Duodenal mucosa (tissue), 2 donors: ENCODE measurements around the gene PZP.
"Not testable (repeated sequence)": the region's sequence is repeated elsewhere in the genome, so short reads cannot be mapped to it uniquely, and the experiment has no call there.

Source experiments
- H3K27ac ChIP-seq: one replicate; pipeline ENCODE4 v1.7.0; 2013; ENCODE audit warnings: low read depth, low read length
- H3K27me3 ChIP-seq, 2 donors: one replicate each; pipeline ENCODE4 v1.7.0; 2013; ENCODE audit warnings: low read length in 2 of 2, control low read depth in 1 of 2; ENCODE audit not compliant: insufficient read depth in 2 of 2, control insufficient read depth in 1 of 2
- H3K36me3 ChIP-seq, 2 donors: one replicate each; pipeline ENCODE4 v1.7.0; 2013; ENCODE audit warnings: low read length in 2 of 2, control low read depth in 1 of 2; ENCODE audit not compliant: insufficient read depth in 2 of 2, control insufficient read depth in 1 of 2
- H3K4me1 ChIP-seq, 2 donors: one replicate each; pipeline ENCODE4 v1.7.0; 2013; ENCODE audit warnings: low read length in 2 of 2, control low read depth in 1 of 2; ENCODE audit not compliant: insufficient read depth in 2 of 2, control insufficient read depth in 1 of 2
- H3K4me3 ChIP-seq, 2 donors: one replicate each; pipeline ENCODE4 v1.7.0; 2013; ENCODE audit warnings: low read length in 2 of 2, low read depth in 1 of 2
- H3K9ac ChIP-seq, 2 donors: one replicate each; pipeline ENCODE4 v1.7.0; 2013; ENCODE audit warnings: low read length in 2 of 2, low read depth in 1 of 2
- H3K9me3 ChIP-seq, 2 donors: one replicate each; pipeline ENCODE4 v1.7.0; 2013; ENCODE audit warnings: low read length in 2 of 2, control low read depth in 1 of 2; ENCODE audit not compliant: control insufficient read depth in 1 of 2

PZP gene

GRCh38 chr12:9241301-9241700, 33.1 kb upstream of the PZP start:
- Histone ChIP-seq H3K4me3 (no peak overlapping the region), H3K9ac (no peak overlapping the region), H3K9me3 (no peaks in the 10 kb centered on the region), H3K27me3 (peaks cover 3 to 9% of the 10 kb centered on the region in 2 donors), H3K4me1 (no peaks in the 10 kb centered on the region), H3K27ac (no peak overlapping the region), H3K36me3 (no peaks in the 10 kb centered on the region)

DNA sequence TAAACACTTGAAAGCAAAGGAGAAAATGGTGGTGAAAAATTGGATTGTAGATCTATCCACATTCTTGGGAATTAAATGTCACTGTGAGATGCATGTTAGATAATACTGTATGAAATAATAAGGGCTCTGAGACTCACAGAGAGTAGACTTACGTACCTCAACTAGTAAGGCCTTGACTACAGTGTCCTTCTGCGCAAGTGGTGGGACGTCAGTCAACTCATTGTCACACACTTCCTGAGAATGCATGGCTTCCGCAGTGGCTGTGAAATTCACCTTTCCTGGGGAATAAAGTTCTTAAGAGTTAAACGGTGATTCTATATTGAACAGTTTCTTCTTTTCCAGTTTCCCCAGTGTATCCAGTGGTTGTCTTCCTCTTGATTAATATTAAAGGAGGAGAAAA, 32.6 kb upstream of the PZP start:
- H3K27me3 ChIP-seq = peaks cover 3 to 9% of the 10 kb centered on the region in 2 donors
- no peak overlapping the region for H3K9ac ChIP-seq
- H3K9me3 ChIP-seq = no peaks in the 10 kb centered on the region
- H3K4me1 ChIP-seq = no peaks in the 10 kb centered on the region
- H3K27ac ChIP-seq = no peak overlapping the region
- no peaks in the 10 kb centered on the region for H3K36me3 ChIP-seq
- H3K4me3 ChIP-seq = peak overlapping the region in 1 of 2 donors; percentile 56

GRCh38 chr12:9240004-9240635, 31.9 kb upstream of the PZP start:
- not testable (repeated sequence) for H3K9ac ChIP-seq, H3K4me1 ChIP-seq, H3K36me3 ChIP-seq, H3K27ac ChIP-seq, H3K27me3 ChIP-seq, H3K9me3 ChIP-seq
- H3K4me3 ChIP-seq = peak overlapping the region; percentile 56 to 61

GRCh38 chr12:9237286-9237685, 29.1 kb upstream of the PZP start:
- no peak overlapping the region for H3K9ac ChIP-seq
- H3K27me3 ChIP-seq = peaks cover 3 to 9% of the 10 kb centered on the region in 2 donors
- H3K4me3 ChIP-seq = no peak overlapping the region
- no peaks in the 10 kb centered on the region for H3K4me1 ChIP-seq
- no peaks in the 10 kb centered on the region for H3K9me3 ChIP-seq
- H3K36me3 ChIP-seq = no peaks in the 10 kb centered on the region
- no peak overlapping the region for H3K27ac ChIP-seq

DNA sequence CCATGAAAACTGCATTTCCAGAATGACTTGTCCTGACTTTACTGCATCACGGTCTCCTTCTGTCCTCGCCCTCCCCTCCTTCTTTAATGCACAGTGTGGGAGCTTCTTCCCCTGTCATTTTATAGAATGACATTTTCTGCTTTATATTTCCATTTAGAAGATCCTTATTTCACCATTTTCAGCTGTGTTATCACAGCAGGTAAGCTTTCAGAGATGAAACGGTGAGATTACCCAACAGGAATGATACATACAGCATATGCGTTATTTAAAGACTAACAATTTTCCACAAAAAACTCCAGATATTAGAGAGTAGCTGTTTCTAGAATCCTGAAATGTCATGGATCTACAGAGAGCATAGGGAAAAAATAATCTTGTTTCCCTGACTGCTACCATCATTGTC, 27.3 kb upstream of the PZP start:
- peaks cover 0 to 2% of the 10 kb centered on the region in 2 donors for H3K27me3 ChIP-seq
- H3K4me3 ChIP-seq = no peak overlapping the region
- H3K4me1 ChIP-seq = no peaks in the 10 kb centered on the region

DNA sequence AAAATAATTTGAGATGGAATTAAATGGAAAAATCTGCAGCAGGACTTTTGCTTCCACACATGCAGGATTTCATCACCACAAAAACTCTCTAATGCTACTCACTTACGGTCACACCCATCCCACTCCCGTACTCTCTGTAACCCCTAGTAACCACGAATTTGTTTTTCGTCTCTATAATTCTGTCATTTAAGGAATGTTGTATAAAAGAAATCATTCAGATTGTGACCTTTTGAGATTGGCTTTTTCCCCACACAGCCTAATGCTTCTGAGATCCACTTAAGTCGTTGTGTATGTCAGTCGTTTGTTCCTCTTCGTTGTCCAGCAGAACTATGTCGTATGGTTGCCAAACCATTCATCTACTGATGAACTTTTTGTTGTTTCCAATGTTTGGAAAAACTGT, 19.8 kb upstream of the PZP start:
- Histone ChIP-seq H3K4me3 (no peak overlapping the region), H3K9ac (no peak overlapping the region), H3K36me3 (no peaks in the 10 kb centered on the region), H3K27ac (no peak overlapping the region), H3K27me3 (no peaks in the 10 kb centered on the region), H3K4me1 (no peaks in the 10 kb centered on the region), H3K9me3 (no peaks in the 10 kb centered on the region)

More for the DNA sequence above, 27.3 kb upstream of the PZP start:
- Histone ChIP-seq H3K9ac (no peak overlapping the region), H3K9me3 (no peaks in the 10 kb centered on the region), H3K36me3 (no peaks in the 10 kb centered on the region), H3K27ac (no peak overlapping the region)

GRCh38 chr12:9223830-9224229, 15.6 kb upstream of the PZP start:
- Histone ChIP-seq H3K9me3 (no peaks in the 10 kb centered on the region), H3K9ac (no peak overlapping the region), H3K4me1 (no peaks in the 10 kb centered on the region)

DNA sequence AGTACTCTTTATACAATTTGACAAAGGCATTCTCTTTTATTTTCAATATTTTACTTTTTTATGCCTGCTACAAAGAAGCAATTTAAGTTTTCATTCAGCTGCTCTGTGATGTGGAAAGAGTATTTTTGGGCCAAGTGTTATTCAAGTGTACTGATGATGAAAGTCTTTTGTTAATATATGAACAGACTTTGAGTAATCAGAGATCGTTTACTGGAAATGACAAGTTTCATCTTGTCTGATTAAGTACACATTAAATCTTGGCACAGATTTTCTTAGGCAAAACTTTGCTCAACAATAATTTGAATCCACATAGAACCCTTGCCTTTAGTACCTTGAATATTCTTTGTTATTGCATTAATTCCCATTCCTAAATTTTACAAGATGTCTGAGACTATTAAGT, 13.3 kb upstream of the PZP start:
- Histone ChIP-seq H3K27me3 (no peaks in the 10 kb centered on the region), H3K36me3 (no peaks in the 10 kb centered on the region), H3K4me1 (no peaks in the 10 kb centered on the region), H3K27ac (no peak overlapping the region), H3K4me3 (no peak overlapping the region), H3K9me3 (no peaks in the 10 kb centered on the region), H3K9ac (no peak overlapping the region)

More at GRCh38 chr12:9223830-9224229, 15.6 kb upstream of the PZP start:
- Histone ChIP-seq H3K27me3 (no peaks in the 10 kb centered on the region), H3K4me3 (no peak overlapping the region), H3K36me3 (no peaks in the 10 kb centered on the region), H3K27ac (no peak overlapping the region)

DNA sequence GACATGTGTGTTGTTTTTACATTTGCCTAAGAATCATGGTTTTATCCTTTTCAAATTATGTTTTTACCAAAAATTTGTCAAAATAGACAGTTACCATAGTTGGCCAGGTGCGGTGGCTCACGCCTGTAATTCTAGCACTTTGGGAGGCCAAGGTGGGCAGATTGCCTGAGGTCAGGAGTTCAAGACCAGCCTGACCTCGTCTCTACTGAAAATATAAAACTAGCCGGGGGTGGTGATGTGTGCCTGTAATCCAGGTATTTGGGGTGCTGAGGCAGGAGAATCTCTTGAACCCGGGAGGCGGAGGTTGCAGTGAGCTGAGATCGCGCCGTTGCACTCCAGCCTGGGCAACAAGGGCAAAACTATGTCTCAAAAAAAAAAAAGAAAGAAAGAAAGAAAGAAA, 12.8 kb upstream of the PZP start:
- not testable (repeated sequence) for H3K9ac ChIP-seq, H3K4me1 ChIP-seq, H3K4me3 ChIP-seq, H3K27ac ChIP-seq, H3K27me3 ChIP-seq, H3K9me3 ChIP-seq, H3K36me3 ChIP-seq

DNA sequence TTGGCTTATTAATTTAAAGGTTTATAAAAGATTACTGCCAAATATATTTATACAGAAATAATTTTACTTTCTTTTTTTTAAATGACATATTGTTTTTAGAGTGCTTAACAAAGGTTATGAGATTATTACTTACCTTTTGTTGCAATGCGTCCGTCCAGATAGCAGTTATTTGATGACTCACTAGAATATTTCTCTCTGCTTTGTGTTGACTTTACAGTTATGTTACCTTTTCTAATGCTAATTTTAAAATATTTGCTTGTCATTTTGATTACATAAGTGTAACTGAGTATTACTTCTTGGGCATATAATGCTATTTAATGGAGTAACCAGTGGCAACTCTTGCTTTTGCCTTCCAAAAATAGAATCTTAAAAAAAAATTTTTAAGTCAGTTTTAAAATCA, 6.3 kb upstream of the PZP start:
- H3K4me3 ChIP-seq = no peak overlapping the region
- H3K27ac ChIP-seq = no peak overlapping the region
- no peaks in the 10 kb centered on the region for H3K9me3 ChIP-seq
- no peaks in the 10 kb centered on the region for H3K4me1 ChIP-seq
- H3K27me3 ChIP-seq = no peaks in the 10 kb centered on the region
- H3K9ac ChIP-seq = no peak overlapping the region
- no peaks in the 10 kb centered on the region for H3K36me3 ChIP-seq

GRCh38 chr12:9211687-9212086, 3.5 kb upstream of the PZP start:
- no peak overlapping the region for H3K9ac ChIP-seq
- H3K4me3 ChIP-seq = no peak overlapping the region
- H3K27me3 ChIP-seq = no peaks in the 10 kb centered on the region
- no peaks in the 10 kb centered on the region for H3K4me1 ChIP-seq
- no peaks in the 10 kb centered on the region for H3K9me3 ChIP-seq
- H3K36me3 ChIP-seq = no peaks in the 10 kb centered on the region
- H3K27ac ChIP-seq = no peak overlapping the region
